SW480 (cell line): Measurements from ENCODE around the gene ASXL1.
"Not testable (repeated sequence)": the region's sequence is repeated elsewhere in the genome, so short reads cannot be mapped to it uniquely, and the experiment has no call there.

Experiments used
- DNase-seq: peaks from one replicate; pipeline ENCODE4 v3.0.0-alpha.2; 2016; ENCODE audit warnings: low spot score

Gene ASXL1

DNA sequence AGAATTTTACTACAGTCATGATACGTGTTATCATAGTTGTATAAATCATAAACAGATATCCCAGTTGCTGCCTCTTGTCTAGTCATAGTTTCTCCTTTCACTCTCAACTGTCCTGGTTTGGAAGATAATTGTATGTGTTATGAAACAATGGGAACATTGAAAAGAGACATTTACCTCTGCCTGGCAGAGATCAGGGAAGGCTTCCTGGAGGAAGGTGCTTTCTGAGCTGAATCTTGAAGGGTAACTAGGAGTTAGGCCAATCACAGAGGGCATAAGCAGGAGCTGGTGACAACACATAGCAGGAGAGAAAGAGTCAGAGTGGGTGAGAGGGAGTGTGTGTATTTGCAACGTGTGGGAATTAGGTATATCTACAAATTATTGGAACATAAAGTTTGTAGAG, 5.4 kb downstream of the ASXL1 start:
- no peak for DNase-seq

- no peak for DNase-seq
Observed at GRCh38 chr20:32364554-32365208, 6.5 kb downstream of the ASXL1 start.

GRCh38 chr20:32365564-32365963, 7.4 kb downstream of the ASXL1 start:
- no peak for DNase-seq

GRCh38 chr20:32366380-32366779, 8.2 kb downstream of the ASXL1 start:
- no peak for DNase-seq

DNA sequence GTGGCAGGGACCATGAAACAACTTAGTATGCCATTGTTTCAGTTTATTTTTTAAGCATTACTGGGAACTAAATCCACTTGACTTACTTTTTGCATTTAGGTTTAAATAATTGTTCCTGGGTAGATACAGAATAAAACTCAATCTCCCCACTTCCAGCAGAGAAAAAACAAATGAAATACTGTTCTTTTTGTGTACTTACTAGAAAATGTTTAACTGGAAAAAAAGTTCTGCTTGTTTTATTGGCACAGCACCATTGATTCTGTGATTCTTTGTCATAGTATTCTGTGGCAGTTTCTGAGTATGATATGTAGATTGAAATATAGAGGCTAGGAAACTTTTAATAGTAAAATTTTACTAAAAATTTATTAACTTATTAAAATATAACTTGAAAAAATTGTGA, 10.2 kb downstream of the ASXL1 start:
- DNase-seq: no peak

DNA sequence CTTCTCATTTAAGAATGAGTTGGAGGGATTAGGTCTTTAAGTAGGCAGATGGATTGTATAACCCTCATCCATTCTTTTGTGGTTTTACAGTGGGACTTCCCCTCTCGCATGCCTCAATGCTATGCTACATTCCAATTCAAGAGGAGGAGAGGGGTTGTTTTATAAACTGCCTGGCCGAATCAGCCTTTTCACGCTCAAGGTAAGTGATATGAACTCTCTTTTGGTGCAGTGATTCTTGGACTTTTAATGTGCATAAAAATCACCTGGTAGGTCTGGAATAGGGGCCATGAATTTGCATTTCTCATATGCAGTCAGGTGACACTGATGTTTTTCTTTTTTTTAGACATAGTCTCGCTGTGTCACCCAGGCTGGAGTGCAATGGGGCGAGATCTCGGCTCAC, 10.8 kb downstream of the ASXL1 start:
- no peak for DNase-seq

DNA sequence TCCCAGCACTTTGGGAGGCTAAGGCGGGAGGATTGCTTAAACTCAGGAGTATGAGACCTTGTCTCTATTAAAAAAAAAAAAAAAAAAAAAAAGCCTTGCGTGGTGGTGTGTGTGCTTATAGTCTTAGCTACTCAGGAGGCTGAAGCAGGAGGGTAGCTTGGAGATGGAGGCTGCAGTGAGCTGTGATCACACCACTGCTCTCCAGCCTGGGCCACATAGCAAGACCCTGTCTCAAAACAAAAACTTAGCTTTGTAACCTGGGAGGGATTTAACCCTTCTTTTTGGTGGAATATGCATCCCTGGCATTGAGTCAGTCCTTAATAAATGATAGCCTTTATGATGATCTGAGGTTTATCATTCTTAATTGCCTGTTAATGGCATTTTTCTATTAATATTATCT, 12.8 kb downstream of the ASXL1 start:
- no peak for DNase-seq

- no peak for DNase-seq
Observed at GRCh38 chr20:32378461-32378860, 20.3 kb downstream of the ASXL1 start.

GRCh38 chr20:32380037-32380436, 21.9 kb downstream of the ASXL1 start:
- DNase-seq: not testable (repeated sequence)

GRCh38 chr20:32380745-32381144, 22.6 kb downstream of the ASXL1 start:
- no peak for DNase-seq

- no peak for DNase-seq
Observed at GRCh38 chr20:32382102-32382950, 24.2 kb downstream of the ASXL1 start.

GRCh38 chr20:32383441-32383840, 25.3 kb downstream of the ASXL1 start:
- DNase-seq: not testable (repeated sequence)

GRCh38 chr20:32385541-32385940, 27.4 kb downstream of the ASXL1 start:
- DNase-seq: no peak

DNA sequence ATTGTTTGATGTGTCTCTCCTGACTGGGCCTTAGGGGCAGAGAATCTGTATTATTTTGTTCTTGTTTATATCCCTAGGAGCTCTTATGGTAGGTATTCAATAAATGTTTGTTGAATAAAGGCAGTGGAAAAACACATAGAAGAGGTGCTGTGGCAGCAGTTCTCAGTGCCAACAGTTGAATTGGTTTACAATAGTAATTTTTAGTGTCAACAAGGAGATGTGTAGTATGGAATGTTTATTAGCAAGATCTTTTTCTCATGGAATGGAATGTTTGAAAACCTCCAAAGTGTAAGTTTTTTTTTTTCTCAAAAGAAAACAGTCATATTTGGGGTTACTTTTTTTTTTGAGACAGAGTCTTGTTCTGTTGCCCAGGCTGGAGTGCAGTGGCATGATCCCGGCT, 28.0 kb downstream of the ASXL1 start:
- DNase-seq: no peak

DNA sequence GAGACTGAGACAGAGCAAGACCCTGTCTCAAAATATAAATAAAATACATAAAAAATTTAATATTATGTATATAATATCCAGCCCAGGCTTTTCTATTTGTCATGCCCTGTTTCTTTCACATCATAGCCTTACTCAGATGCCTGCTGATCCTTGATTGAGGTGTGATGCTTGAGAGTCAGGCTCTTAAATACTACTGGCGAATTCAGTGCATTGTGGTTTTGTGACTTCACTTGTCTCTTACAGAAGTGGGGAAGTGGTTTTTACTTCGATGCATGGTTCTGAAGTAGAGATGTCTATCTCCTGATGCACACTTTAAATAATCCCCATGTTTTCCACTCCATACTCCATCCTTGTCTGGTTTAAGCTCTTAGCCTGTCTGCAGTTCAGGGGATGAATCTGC, 29.1 kb downstream of the ASXL1 start:
- no peak for DNase-seq

DNA sequence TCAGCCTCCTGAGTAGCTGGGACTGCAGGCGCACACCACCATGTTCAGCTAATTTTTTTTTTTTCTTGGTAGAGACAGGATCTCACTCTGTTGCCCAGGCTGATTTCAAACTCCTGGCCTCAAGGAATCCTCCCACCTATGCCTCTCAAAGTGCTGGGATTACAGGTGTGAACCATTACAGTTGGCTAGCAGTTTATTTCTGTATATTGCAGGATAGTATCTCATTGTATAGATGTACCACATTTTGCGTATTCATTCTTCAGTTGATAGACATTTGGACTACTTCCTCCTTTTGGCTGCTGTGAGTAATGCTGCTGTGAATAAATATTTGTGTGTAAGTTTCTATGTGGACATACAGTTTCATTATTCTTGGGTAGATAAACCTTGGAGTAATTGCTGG, 32.9 kb downstream of the ASXL1 start:
- no peak for DNase-seq

- DNase-seq: no peak
Observed at GRCh38 chr20:32395066-32395465, 36.9 kb downstream of the ASXL1 start.

- no peak for DNase-seq
Observed at GRCh38 chr20:32396646-32397160, 38.6 kb downstream of the ASXL1 start.

GRCh38 chr20:32397567-32398084, 39.5 kb downstream of the ASXL1 start:
- DNase-seq: no peak

DNA sequence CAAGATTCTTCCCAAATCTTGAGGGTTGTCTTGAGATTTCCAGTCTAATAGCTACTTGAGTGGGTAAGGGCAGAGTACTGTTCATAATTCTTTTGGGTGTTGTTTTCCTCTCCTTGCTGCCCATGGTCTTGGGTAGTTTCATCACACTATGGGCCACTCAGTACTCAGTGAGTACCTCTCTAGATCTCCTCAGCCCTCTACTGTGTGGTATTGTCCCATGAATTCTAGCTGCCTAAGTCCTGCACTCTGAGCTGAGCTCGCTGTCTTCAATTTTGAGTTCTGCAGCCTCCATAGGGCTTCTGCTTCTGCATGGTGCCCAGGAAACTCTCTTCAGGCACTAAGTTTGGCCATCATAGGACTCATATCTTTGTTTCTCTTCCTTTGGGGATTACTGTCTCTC, 42.3 kb downstream of the ASXL1 start:
- DNase-seq: no peak

- no peak for DNase-seq
Observed at GRCh38 chr20:32404017-32404416, 45.9 kb downstream of the ASXL1 start.

DNA sequence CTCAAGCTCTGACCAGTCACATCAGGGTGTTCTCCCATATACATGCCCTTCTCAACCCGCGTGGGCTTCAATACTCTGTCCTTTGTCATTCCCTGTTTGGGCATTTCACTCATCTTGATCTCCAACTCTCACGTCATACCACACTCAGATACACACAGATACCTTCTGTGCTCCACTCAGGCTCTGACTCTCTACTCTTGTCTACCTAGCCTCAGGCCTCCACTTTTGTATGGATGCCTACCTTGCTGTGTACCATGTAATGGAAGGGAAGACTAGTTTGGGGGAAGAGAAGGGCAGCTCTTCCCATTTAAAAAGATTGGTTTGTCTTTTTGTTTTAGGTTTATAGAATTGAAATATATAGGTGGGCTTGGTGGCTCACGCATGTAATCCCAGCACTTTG, 48.6 kb downstream of the ASXL1 start:
- no peak for DNase-seq

GRCh38 chr20:32407131-32407750, 49.1 kb downstream of the ASXL1 start:
- not testable (repeated sequence) for DNase-seq
